Testis (tissue), 3 donors: Measurements from ENCODE around the gene HTT. TPM values are rescaled to one million over a fixed set of nuclear protein-coding genes. Genes with fewer than 3 reads are reported as not detected.
A peak's percentile ranks its signal among the peaks of the same experiment; 100 is the strongest.

ENCODE experiments used
- DNase-seq: peaks from one replicate; pipeline ENCODE4 v3.0.0-alpha.2; 2019
- H3K27ac ChIP-seq, 2 donors: fragments of 200-600 bp; sonication (generic); one replicate each; pipeline ENCODE4 v1.5.1; 2019
- H3K27me3 ChIP-seq: fragments of 200-600 bp; sonication (generic); one replicate; pipeline ENCODE4 v1.5.1; 2019
- H3K36me3 ChIP-seq: fragments of 200-600 bp; sonication (generic); one replicate; pipeline ENCODE4 v1.5.1; 2017; ENCODE audit warnings: low read depth; ENCODE audit errors: missing control alignments
- H3K4me1 ChIP-seq: fragments of 200-600 bp; sonication (generic); one replicate; pipeline ENCODE4 v1.5.1; 2019
- H3K4me3 ChIP-seq, 2 donors: fragments of 200-600 bp; sonication (generic); one replicate each; pipeline ENCODE4 v1.5.1; 2017 to 2019
- H3K9me3 ChIP-seq: fragments of 200-600 bp; sonication (generic); one replicate; pipeline ENCODE4 v1.5.1; 2017
- POLR2A ChIP-seq: fragments of 450-650 bp; IDR thresholded peaks from one replicate; pipeline ENCODE4 v1.6.1; 2017; ENCODE audit warnings: antibody characterized with exemption, mild to moderate bottlenecking, moderate library complexity
- WGBS, 2 donors: methylation state at CpG; one replicate each; pipeline ENCODE4 v1.1.5; 2018; 5-methylcytosine and 5-hydroxymethylcytosine counted together
- intact Hi-C: fragments of 100-400 bp; cut with DNase I; formaldehyde crosslinking; loops from one replicate; pipeline ENCODE4 v1.15.1; 2023; ENCODE audit warnings: low total_unique reads
- polyA plus RNA-seq: library from polyadenylated mRNA; stranded (reverse); fragments of 350-450 nt; fragmentation: Illumina TruSeq; extraction: RNeasy Lipid Tissue Mini Kit (QIAGEN cat#74804); gene quantifications from one replicate; pipeline ENCODE4 v1.2.3, GENCODE V29; 2014; ENCODE audit warnings: low read depth, low replicate concordance; ENCODE audit not compliant: insufficient read depth
- total RNA-seq, 2 donors: library from RNA; depleted of rRNA; stranded (reverse); fragments of >200 nt; gene quantifications; one replicate each; pipeline ENCODE4 v1.2.3, GENCODE V29; 2016
- TF ChIP-seq, protein P1 (sequence below), 3 experiments: fragments of 450-650 bp in 2 of 3; fragments of 200-600 bp in 1 of 3; sonication (generic) in 1 of 3; IDR thresholded peaks; one replicate each; pipeline ENCODE4 v1.5.1; 2016 to 2019; ENCODE audit warnings: antibody characterized with exemption in 3 of 3, mild to moderate bottlenecking in 2 of 3, moderate library complexity in 1 of 3

Gene HTT
- total and polyA plus RNA-seq, 3 donors from 2014 or later = 45.2 to 168 (median 146) TPM

DNA sequence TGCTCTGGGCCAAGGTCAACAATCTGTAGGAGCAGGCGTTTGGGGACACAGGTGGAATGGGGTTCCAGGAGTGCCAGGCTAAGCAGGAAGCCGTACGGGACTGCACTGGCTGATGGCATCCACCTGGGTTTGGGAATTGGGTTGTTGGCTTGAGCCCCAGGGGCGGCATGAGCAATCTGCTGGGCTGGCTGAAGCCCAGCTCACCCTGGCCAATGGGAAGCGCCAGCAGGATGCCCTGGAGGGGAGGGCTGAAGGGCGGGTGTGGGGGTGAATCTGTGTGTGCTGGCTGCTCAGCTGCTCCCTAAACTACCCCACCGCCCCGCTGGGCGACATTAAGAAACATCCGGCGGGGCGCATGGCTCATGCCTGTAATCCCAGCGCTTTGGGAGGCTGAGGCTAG lies 209.4 kb downstream of the HTT start:
- no peaks in the 10 kb centered on the region for H3K36me3 ChIP-seq
- no peaks in the 10 kb centered on the region for H3K27me3 ChIP-seq
- DNase-seq = peak; percentile 10
- no peak overlapping the region for H3K4me3 ChIP-seq
- TF ChIP-seq POLR2A = no peak
- TF ChIP-seq, protein P1, sequence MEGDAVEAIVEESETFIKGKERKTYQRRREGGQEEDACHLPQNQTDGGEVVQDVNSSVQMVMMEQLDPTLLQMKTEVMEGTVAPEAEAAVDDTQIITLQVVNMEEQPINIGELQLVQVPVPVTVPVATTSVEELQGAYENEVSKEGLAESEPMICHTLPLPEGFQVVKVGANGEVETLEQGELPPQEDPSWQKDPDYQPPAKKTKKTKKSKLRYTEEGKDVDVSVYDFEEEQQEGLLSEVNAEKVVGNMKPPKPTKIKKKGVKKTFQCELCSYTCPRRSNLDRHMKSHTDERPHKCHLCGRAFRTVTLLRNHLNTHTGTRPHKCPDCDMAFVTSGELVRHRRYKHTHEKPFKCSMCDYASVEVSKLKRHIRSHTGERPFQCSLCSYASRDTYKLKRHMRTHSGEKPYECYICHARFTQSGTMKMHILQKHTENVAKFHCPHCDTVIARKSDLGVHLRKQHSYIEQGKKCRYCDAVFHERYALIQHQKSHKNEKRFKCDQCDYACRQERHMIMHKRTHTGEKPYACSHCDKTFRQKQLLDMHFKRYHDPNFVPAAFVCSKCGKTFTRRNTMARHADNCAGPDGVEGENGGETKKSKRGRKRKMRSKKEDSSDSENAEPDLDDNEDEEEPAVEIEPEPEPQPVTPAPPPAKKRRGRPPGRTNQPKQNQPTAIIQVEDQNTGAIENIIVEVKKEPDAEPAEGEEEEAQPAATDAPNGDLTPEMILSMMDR (IDR thresholded peaks at IDR 0.05) = no peak
- H3K27ac ChIP-seq = no peak overlapping the region
- H3K4me1 ChIP-seq = no peaks in the 10 kb centered on the region
- H3K9me3 ChIP-seq = no peaks in the 10 kb centered on the region
- intact Hi-C loops = no loop called here
- 73 to 81% methylated on average over 6 to 13 of the region's 13 CpGs for WGBS, 2 donors

DNA sequence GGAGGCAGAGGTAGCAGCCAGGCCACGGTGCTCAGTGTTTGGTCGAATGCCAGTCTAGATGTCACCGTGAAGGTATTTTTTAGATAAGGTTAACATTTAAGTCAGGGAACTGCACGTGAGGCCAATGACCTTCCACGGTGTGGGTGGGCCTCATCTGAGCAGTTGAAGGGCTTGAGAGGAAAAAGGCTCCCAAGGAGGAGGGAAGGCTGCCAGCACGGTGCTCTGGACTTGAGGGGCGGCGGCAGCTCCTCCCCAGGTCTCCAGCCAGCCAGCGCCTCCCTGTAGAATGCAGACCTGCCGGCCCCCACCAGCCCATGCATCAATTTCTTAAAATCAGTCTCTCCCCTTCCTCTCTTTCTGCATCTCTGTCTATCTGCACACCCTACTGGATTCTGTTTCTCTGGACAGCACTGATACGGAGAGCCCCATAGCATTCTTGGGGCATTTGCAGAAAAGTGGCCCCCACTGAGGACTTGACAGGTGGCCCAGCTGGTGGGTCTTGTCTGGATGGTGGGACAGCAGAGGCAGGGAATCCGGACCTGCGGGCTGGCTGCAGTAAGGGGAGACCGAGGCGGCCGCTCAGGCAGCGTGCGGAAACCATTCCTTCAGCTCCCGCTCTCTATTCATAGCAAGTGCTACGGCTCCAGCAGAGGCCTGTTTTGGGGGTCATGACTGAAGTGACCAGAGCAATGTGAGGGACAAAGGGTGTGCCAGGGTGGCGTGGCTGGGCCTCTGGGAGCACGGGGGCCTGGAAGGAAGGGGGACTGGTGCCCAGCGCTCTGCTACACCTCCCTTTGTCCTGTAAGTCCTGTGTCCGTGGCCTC lies 210.5 kb downstream of the HTT start:
- no peaks in the 10 kb centered on the region for H3K36me3 ChIP-seq
- H3K27ac ChIP-seq = no peak overlapping the region
- TF ChIP-seq POLR2A = no peak
- TF ChIP-seq, protein P1 (IDR thresholded peaks at IDR 0.05) = no peak
- H3K9me3 ChIP-seq = no peaks in the 10 kb centered on the region
- intact Hi-C loops = no loop called here
- 86 to 90% methylated on average over 22 to 24 of the region's 24 CpGs for WGBS, 2 donors
- no peaks in the 10 kb centered on the region for H3K4me1 ChIP-seq
- DNase-seq = peak; percentile 12
- no peaks in the 10 kb centered on the region for H3K27me3 ChIP-seq
- H3K4me3 ChIP-seq = no peak overlapping the region

DNA sequence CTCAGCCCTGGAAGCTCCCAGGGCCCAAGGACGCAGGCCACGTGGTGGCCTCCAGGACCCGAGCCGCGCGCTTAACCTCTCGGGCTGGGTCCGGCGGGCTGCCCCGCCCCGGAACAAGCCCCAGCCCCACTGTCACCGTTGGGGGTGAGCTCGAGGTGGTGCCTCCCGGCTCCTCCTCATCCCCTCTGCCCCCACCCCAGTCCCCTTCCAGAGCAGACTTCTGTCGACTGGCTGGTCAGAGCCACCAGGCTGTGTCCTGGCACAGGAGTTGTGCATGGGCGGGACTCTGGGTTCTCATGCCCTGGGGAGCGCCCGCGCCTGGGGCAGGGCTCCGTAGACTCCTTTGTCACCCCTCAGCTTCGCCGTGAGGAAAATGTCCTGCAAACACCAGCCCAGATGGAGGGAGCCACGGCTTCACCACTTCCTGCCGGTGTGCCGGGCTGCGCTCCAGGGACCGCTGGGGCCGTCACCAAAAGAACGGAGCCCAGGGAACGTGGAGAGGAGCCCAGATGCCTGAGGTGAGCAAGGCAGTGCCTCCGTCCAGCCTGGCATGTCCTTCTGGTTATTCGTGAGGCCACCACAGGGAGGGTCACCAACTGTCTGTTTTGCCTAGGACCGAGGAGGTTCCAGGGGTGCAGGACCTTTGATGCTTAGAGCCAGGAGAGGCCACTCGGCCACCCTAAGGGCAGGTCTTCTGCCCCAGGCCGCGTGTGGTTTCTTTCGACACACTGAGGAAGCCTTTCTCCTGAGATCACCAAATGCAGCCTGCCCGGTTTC lies 211.3 kb downstream of the HTT start:
- DNase-seq = peak; percentile 10
- WGBS, 2 donors = 84 to 88% methylated on average over 10 to 37 of the region's 38 CpGs
- no peaks in the 10 kb centered on the region for H3K4me1 ChIP-seq
- TF ChIP-seq, protein P1 (IDR thresholded peaks at IDR 0.05) = no peak
- TF ChIP-seq POLR2A = no peak
- intact Hi-C loops = no loop called here
- no peak overlapping the region for H3K27ac ChIP-seq
- no peaks in the 10 kb centered on the region for H3K27me3 ChIP-seq
- no peak overlapping the region for H3K4me3 ChIP-seq
- no peaks in the 10 kb centered on the region for H3K9me3 ChIP-seq
- no peaks in the 10 kb centered on the region for H3K36me3 ChIP-seq

DNA sequence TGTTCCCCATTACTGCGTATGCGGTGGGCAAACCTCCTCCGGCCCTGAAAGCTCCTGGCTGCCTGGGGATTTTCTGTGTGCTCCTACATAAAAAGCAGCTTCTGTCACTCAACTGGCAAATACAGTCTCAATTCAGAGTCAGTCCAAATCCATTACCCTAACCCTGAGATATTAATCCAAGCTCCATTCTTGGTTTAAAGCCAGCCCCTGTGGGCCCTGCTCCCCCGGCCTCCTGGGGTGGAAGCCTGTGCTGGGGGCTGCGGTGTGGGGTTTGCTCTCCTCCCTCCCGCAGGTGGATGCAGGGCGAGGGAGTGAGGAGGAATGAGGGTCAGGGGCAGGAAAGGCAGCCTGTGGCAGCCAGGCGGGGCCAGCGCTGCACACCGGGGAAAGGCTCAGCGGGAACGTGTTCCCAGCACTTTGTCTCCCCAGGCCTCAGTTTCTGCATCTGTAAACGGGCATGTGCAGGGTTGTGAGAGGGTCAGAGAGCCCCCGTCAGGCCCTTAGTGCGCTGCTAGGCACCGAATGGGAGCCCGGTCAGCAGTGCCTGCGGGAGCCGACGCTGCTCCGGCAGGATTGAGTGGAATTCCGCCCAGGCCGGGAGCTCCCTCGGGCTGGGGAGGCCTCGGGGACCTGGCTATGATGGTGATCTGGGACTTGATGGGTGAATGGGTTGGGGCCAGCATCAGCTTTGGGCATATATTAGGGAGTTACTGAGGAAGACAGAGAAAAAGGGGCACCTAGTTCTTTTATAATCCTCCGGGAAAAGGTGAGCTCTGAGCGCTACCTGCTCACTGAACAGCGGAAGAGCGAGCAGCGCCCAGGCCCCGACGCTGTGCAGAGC lies 212.1 kb downstream of the HTT start:
- H3K4me1 ChIP-seq = peaks cover 3% of the 10 kb centered on the region
- peak; percentile 15 for DNase-seq
- H3K9me3 ChIP-seq = no peaks in the 10 kb centered on the region
- H3K27ac ChIP-seq = no peak overlapping the region
- H3K4me3 ChIP-seq = no peak overlapping the region
- H3K27me3 ChIP-seq = no peaks in the 10 kb centered on the region
- intact Hi-C loops = no loop called here
- TF ChIP-seq, protein P1 (IDR thresholded peaks at IDR 0.05) = no peak
- TF ChIP-seq POLR2A = no peak
- H3K36me3 ChIP-seq = no peaks in the 10 kb centered on the region
- WGBS, 2 donors = 76 to 78% methylated on average over 28 to 32 of the region's 32 CpGs
